Posterior cingulate gyrus (tissue), 11 donors: ENCODE data around the gene GGTLC2.
A peak's percentile ranks its signal among the peaks of the same experiment; 100 is the strongest.
"Not testable (repeated sequence)": the region's sequence is repeated elsewhere in the genome, so short reads cannot be mapped to it uniquely, and the experiment has no call there.

Experiments
- DNase-seq, 10 donors: peaks; one replicate each; pipeline versions ENCODE4 v3.0.0 to v3.0.0-alpha.2; 2020 to 2021; ENCODE audit warnings: mixed read lengths in 3 of 10
- intact Hi-C: fragments of 100-400 bp; cut with DNase I; formaldehyde crosslinking; loops from one replicate; pipeline ENCODE4 v1.15.1; 2023

GGTLC2 gene

DNA sequence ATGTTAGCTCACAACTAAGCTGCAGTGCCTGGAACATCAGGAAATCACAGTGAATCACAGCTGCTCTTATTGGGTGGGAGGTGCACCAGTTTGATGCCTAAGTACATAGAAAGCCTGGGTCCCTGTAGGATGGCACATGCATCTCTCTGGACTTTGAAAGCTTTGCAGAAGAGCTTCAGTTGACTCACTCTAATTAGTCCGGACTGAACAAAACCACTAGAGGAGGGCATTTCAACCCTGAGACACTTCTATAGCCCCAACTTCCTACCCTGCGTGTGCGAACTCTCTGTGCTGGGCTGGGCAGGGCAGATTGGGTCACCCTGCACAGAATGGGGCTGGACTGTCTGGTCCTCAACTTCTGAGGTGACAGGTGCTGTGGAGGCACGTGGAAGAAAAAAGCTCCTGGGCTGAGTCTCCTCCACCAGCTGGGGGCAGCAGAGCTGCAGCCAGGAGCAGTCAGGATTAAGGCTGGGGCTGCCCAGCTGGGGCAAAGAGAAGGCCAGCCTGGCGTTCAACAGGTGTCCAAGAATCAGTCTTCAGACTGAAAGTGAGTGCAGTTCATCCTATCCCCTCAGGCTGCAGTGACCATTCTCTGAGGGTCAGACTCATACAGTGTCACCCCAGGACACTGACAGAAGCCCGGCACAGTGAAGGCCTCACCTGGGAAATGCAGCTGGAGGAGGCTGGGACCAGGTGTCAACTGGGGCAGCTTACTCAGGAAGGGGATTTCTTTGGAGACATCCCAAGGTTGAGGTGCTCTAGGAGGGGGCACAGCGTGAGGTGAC is 22.1 kb downstream of the GGTLC2 start:
- peak in 1 of 10 donors; percentile 72 for DNase-seq
- intact Hi-C loops: no loop called here

DNA sequence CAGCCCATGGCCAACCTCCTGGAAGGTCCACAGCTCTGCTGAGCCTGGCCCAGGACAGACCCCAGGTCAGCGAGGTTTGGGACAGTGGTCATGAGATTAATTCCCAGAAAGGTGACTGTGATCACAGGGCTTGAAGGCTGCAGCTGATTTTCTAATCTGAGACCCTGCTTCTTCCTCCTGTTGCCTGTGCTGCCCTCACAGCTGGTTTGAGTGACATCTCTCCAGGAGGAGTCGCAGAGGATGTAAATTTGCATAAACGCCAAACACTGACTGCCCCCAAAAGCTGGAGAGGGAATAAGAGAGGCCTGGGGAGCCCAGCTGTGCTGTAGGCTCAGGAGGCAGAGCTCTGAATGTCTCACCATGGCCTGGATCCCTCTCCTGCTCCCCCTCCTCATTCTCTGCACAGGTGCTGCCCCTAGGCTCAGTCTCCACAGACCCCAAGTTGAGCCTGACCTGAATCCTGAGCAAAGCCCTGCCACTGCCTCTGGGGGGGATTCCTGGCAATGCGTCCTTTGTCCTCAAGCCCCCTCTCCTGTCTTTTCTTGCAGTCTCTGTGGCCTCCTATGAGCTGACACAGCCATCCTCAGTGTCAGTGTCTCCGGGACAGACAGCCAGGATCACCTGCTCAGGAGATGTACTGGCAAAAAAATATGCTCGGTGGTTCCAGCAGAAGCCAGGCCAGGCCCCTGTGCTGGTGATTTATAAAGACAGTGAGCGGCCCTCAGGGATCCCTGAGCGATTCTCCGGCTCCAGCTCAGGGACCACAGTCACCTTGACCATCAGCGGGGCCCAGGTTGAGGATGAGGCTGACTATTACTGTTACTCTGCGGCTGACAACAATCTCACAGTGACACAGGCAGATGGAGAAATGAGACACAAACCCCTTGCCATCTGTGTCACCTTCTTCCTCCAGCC is 23.8 kb downstream of the GGTLC2 start:
- intact Hi-C loops: no loop called here
- DNase-seq: peak in 2 of 10 donors; percentile 8 to 59

DNA sequence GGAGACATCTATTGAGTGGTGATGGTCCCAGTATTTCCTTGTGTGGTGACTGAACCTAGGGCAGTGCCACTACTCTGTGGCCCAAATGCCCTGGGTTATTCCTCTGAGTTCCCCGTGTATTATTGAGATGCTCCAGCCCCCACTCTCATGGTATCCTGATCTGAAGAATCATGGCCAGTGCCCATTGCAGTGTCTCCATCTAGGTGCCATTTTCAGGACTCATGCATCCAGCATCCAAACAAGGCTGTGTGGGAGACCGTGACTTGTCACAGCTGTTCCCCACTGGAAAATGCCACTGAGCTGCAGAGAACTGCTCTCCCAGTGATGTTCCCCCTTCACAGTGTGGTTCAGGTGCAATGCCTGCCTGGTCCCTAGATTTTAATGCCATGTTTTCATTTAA is 24.7 kb downstream of the GGTLC2 start:
- intact Hi-C loops: no loop called here
- peak in 2 of 10 donors; percentile 12 to 33 for DNase-seq

DNA sequence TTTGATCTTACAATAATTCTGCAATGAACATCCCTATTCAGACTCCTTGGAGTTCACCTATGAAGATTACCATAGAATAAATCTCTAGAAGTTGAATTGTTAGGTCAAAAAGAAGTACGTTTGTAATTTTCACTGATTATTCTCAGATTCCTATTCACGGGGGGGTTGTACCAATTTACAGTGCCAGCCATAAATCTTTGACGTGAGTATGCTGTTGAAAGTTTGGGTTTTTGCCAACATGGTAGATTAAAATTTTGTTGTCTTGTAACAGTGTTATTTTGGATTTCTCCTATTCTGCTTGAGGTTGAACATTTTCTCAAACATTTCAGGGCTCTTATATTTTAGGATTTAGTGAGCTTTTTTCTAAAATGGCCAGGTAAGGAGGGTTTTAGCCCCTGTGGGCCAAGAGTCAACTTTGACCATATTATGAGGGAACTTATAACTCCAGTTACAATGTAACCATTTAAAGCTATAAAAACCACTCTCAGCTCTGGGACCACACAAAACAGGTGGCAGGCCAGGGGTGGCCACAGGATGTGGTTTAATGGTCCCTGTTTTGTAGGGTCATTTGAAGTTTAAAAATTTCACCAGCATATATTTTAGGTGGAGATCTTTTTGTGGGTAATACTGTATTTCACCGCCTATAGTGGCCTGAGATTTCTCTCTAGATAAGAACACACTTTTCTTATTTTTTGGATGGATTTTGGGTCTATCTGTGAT is 25.8 kb downstream of the GGTLC2 start:
- intact Hi-C loops: no loop called here
- peak in 1 of 10 donors; percentile 5 for DNase-seq

DNA sequence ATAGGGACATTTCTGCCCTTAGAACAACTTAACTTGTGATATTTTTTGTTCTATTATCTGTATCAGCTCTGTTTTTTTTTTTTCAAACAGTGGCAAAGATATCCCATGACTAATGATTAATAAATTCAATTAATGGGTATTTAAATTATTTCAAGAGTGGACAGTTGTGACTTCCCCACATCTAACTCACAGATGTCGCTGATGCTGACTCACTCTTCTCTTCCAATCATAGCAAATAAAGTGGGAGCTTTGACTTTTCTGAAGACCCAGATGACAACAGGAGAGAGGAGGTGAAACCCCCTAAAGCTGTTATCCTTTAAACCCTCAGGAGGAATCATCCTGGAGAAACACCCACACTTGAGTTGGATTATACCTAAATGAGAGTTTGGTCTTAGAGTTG is 27.1 kb downstream of the GGTLC2 start:
- DNase-seq: no peak
- intact Hi-C loops: no loop called here

DNA sequence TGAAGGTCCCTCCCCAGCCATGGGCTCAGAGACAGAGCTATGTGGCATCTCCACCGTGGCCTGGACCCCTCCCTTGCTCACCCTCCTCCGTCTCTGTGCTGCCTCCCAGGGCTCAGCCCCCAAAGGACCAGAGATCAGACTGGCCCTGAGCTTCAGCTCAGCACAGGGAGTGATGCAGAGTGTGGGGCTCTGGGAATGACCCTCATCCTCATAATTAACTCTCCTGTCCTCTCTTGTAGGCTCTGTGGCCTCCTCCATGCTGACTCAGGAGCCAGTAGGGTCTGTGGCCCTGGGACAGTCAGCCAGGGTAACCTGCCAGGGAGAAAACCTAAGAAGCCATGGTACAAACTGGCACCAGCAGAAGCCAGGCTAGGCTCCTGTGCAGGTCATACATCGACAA is 28.7 kb downstream of the GGTLC2 start:
- DNase-seq: peak in 1 of 10 donors; percentile 54
- intact Hi-C loops: no loop called here

DNA sequence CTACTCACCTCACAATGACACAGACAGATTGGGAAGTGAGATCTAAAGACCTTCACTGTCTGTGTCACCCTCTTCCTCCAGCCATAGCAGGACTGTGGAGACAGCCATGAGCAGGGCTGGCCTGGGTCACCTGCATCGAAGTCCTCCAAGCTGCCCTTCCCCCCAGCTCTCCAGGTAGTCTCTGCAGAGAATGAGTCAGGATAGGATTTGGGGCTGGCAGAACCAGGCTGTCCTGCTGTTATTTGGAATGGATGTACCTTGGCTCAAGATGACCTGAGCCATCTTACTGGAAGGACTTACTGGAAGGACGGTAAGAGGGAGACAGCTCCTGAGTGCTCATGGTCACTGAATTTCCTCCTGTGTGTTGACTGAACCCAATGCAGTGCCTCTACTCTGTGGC is 29.2 kb downstream of the GGTLC2 start:
- peak in 1 of 10 donors; percentile 34 for DNase-seq
- intact Hi-C loops: no loop called here

DNA sequence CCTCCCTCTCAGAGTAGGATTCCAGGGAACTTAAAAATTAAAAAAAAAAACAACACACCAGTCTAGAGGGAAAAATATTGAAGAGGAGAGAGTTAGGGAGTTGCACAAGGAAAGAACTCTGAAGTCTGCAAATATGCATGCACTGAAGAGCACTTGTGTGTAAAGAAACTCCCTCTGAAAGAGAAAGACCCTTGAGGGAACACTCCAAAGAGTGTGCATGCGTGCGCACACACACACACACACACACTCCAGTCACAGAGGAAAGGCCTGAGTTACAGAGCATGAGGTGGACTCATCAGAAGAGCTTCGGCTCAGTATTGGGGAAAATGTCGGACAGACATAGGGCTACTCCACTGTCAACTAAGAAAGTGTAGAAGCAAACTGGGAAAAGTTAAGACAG is 30.1 kb downstream of the GGTLC2 start:
- intact Hi-C loops: no loop called here
- peak in 1 of 10 donors; percentile 1 for DNase-seq

DNA sequence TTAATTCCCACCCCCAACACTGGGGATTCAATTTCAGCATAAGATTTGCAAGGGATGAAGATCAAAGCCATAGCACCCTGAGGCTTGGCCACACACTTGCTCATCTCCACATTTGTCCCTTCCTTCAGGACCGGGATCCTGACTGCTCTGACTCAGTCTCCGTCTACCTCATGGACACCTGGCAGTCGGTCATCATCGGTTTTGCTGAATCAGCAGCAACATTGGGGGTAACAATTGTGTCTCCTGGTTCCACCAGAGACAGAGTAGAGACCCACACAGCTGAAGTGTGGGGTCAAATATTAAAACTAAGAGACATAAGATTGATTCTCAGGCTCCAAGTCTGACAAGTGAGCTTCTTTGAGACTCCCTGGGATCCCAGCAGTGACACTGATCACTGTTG is 34.6 kb downstream of the GGTLC2 start:
- intact Hi-C loops: no loop called here

DNA sequence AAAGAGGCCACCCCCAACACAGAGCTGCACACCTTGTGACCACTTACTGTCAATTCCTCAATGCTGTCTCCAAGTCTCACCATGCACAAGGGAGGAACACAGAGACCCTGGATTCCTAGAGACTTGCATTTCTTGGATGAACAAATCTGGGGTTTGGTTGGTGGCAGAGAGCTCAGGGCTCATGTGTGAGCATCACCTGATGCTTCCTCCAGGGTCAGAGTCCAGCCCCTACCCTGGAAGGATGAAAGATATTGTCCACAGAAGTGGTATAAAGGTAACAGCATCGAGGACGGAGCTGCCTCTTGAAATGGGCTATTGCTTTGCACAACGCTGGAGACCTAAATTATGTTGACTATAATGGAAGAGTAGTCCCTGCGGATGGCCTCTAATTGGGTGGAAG is 36.0 kb downstream of the GGTLC2 start:
- peak in 1 of 10 donors; percentile 18 for DNase-seq
- intact Hi-C loops: no loop called here

More for the DNA sequence above, 34.6 kb downstream of the GGTLC2 start:
- peak in 1 of 10 donors; percentile 8 for DNase-seq

DNA sequence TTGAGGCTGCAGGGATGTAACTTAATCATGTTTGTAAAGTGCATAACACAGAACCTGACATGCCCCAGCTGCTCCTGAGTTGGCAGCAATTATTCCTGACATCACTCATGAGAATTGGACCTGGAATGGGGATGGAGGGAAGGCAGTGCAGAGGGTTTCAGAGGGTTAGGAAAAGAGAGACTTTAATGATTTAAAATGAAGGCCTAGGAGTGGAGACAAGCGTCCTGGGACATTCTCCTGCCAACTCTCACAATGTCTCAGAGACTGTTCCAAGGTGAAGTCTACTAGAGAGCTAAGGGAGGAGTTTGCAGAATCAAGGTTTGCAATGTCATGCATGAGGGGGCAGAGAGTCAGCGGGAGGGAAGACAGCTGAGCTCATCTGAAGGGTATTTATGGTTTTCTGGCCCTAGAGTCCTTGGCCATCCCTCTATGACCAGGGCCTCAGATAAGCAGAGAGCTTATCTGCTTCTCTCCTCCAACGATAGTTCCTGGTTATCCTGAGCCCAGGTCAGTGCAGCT is 36.9 kb downstream of the GGTLC2 start:
- no peak for DNase-seq
- intact Hi-C loops: no loop called here

DNA sequence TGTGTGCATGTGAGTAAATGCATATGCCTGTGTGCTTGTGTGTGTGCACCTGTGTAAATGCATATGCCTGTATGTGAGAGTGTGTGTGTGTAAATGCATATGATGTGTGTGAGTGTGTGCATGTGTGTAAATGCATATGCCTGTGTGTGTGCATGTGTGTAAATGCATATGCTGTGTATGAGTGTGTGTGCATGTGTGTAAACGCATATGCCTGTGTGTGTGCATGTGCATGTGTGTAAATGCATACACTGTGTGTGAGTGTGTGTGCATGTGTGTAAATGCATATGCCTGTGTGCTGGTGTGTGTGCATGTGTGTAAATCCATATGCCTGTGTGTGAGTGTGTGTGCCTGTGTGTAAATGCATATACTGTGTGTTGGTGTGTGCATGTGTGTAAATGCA is 37.8 kb downstream of the GGTLC2 start:
- peak in 1 of 10 donors; percentile 0 for DNase-seq
- intact Hi-C loops: no loop called here

DNA sequence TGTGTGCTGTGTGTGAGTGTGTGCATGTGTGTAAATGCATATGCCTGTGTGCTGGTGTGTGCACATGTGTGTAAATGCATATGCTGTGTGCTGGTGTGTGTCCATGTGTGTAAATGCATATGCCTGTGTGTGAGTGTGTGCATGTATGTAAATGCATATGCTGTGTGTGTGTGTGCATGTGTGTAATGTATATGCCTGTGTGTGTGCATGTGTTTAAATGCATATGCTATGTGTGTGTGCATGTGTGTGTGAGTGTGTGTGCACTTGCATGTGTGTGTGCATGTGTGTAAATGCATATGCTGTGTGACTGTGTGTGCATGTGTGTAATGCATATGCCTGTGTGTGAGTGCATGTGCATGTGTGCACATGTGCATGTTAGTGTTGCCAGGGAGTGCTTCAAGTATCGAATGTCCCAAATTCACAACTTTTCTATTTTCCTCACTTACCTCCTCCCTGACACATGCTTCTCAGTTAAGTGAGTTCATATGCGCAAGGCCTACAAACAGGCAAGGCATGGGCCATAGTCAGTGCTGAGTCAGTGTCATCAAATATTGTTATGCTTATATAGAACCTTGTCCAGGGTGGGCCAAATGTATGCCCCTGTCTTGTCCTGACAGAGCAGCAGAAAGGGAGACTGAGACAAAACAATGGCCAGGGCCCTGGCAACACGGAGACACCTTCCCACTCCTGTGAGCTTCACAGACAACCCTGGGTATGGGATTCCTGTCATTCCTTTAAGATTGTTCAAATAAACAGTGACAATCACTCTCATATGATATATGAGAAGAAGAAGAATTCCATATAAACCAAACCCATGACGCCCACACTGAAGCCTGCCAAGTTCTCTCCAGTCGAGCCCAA is 38.6 kb downstream of the GGTLC2 start:
- intact Hi-C loops: no loop called here
- peak in 1 of 10 donors; percentile 20 for DNase-seq

DNA sequence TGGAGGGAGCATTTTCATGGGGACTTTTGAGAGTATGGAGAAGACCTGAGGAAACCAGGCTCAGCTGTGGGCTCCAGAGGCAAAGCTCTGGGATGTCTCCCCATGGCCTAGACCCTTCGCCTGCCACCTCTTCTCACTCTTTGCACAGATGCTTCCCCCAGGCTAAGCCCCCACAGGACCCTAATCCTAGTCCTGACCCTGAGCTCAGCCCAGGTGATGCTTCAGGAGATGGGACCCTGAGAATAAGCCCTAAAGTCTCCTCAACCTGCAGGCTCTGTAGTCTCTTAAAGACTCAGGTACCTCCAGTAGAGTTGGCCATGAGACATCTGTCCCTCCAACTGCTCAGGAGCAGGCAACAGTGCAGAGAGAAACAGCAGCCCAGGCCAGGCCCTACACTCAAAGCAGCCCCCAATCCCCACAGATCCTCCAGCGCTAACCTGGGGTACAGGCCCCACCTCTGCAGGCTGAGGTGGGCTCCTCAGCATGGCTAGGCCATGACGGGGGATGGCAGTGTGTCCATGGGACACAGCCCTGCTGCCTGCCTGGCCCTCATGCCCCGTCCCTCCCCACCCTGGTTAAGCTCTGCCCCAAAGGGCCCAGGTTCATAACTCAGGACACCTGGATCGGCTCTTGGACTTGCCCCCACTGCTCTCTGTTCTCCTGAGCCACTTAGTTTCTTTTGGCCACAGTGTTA is 39.4 kb downstream of the GGTLC2 start:
- DNase-seq: peak in 1 of 10 donors; percentile 42
- intact Hi-C loops: no loop called here

DNA sequence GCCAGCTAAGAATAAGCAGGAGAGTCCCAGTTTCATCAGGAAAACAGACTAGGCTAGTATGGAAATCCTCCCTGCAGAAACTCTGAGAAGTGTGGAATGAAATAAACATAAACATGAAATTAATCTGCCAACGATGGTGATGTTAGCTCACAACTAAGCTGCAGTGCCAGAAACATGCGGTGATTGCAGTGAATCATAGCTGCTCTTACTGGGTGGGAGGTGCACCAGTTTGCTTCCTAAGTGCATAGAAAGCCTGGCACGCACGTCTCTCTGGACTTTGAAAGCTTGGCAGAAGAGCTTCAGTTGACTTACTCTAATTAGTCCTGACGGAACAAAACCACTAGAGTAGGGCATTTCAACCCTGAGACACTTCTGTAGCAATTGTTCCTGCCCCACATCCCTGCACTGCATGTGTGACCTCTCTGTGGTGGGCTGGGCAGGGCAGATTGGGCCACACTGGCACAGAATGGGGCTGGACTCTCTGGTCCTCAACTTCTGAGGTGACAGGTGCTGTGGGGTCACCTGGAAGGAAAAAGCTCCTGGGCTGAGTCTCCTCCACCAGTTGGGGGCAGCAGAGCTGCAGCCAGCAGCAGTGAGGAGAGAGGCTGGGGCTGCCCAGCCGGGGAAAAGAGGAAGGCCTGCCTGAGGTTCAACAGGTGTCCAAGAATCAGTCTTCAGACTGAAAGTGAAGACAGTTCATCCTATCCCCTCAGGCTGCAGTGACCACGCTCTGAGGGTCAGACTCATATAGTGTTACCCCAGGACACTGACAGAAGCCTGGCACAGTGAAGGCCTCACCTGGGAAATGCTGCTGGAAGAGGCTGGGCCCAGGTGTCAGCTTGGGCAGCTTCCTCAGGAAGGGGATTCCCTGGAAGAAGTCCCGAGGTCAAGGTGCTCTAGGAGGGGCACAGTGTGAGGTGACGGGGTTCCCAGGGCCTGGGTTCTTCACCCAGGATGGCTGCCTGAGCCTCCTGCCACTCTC is 40.5 kb downstream of the GGTLC2 start:
- DNase-seq: peak in 4 of 10 donors; percentile 16 to 86 (median 26)

DNA sequence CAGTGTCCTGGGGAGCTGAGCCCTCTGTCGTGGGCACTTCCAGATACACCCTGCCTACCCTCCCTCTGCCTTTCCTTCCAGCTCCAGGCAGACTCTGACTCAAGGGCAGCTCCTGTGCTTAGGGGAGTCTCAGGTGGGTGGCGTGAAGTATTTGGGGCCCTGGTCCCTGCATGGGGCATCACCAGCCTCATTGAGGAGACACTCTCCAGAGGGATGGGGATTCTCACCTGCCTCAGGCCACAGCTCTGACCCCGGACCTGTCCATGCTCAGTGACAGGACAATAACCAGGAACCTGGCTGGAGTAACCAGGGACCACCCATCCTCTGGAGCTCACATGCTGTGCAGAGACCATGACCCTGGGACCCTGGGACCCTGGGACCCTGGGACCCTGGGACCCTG is 41.2 kb downstream of the GGTLC2 start:
- intact Hi-C loops: no loop called here
- DNase-seq: peak in 1 of 10 donors; percentile 56

More for the DNA sequence above, 40.5 kb downstream of the GGTLC2 start:
- intact Hi-C loops: no loop called here

DNA sequence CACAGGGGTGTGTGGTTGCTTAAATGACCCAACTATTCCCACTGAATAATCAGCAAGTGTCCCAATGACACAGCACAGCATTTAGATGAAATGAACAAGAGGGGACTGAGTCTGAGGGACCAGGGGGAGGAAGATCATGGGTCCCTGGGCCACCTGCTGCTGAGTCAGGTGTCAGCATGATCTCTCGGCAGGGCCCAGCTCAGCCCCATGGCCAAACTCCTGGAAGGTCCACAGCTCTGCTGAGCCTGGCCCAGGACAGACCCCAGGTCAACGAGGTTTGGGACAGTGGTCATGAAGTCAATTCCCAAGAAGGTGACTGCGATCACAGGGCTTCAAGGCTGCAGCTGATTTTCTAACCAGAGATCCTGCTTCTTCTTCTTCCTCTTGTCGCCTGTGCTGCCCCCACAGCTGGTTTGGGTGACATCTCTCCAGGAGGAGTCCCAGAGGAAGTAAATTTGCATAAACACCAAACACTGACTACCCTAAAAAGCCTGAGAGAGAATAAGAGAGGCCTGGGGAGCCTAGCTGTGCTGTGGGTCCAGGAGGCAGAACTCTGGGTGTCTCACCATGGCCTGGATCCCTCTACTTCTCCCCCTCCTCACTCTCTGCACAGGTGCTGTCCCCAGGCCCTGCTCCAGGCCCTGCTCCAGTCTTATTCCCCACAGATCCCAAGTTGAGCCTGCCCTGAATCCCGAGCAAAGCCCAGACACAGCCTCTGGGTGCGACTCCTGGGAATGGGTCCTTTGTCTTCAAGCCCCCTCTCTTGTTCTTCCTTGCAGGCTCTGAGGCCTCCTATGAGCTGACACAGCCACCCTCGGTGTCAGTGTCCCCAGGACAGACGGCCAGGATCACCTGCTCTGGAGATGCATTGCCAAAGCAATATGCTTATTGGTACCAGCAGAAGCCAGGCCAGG is 42.0 kb downstream of the GGTLC2 start:
- peak in 1 of 10 donors; percentile 71 for DNase-seq
- intact Hi-C loops: not testable (repeated sequence)
